Hepatocyte (in vitro differentiated cells): ENCODE data around the gene CCDC174.

Experiments used
- CTCF ChIP-seq: fragments of 200-600 bp; sonication (generic); IDR thresholded peaks from 2 replicates; pipeline ENCODE4 v1.5.1; 2016; ENCODE audit warnings: antibody characterized with exemption, mild to moderate bottlenecking; ENCODE audit not compliant: poor library complexity
- EZH2 ChIP-seq: fragments of 200-600 bp; sonication (generic); IDR thresholded peaks from 2 replicates; pipeline ENCODE4 v1.6.1; 2016; ENCODE audit warnings: antibody characterized with exemption, mild to moderate bottlenecking, borderline replicate concordance

- TF ChIP-seq CTCF (no peak), EZH2 (no peak)
Observed at GRCh38 chr3:14634763-14635400, 16.7 kb upstream of the CCDC174 start.
